Pancreas (tissue), 10 donors: ENCODE data around the gene ETFA. TPM values are rescaled to one million over a fixed set of nuclear protein-coding genes. Genes with fewer than 3 reads are reported as not detected.

Source experiments
- ATAC-seq, 4 donors: fragments of 200-7000 bp; cut with Tn5 transposase; one replicate each; pipeline versions ENCODE4 v1.8.0 to v1.9.1; 2020; ENCODE audit warnings: mild to moderate bottlenecking in 4 of 4, moderate library complexity in 4 of 4
- DNase-seq, 6 donors: peaks; one replicate each; pipeline ENCODE4 v3.0.0-alpha.2; 2020
- FAIRE-seq: peaks from 2 replicates; lab custom pipeline; 2012; peaks lifted over from hg19 to GRCh38; lab: Jason Lieb, UNC
- H3K27ac ChIP-seq, 4 donors: fragments of 200-600 bp; sonication (generic); 1 replicate in 3 of 4; 2 replicates in 1 of 4; pipeline versions ENCODE4 v1.5.0 to v1.8.0; 2020
- H3K27me3 ChIP-seq, 4 donors: fragments of 200-600 bp; one replicate each; pipeline ENCODE4 v1.8.0; 2021
- H3K36me3 ChIP-seq, 3 donors: fragments of 200-600 bp; sonication (generic) in 1 of 3; one replicate each; pipeline versions ENCODE4 v1.5.0 to v1.8.0; 2020 to 2021
- H3K4me1 ChIP-seq, 3 donors: fragments of 200-600 bp; one replicate each; pipeline ENCODE4 v1.8.0; 2021
- H3K4me3 ChIP-seq, 4 donors: fragments of 200-600 bp; sonication (generic) in 2 of 4; one replicate each; pipeline versions ENCODE4 v1.5.0 to v1.8.0; 2020 to 2021
- H3K9me3 ChIP-seq, 4 donors: fragments of 200-600 bp; one replicate each; pipeline ENCODE4 v1.8.0; 2021
- CTCF ChIP-seq, 4 donors: fragments of 200-600 bp; sonication (generic) in 3 of 4; IDR thresholded peaks; one replicate each; pipeline versions ENCODE4 v1.5.0 to v1.8.0; 2021; ENCODE audit warnings: antibody characterized with exemption in 4 of 4
- WGBS, 2 donors: extraction: QIAGEN DNeasy Blood & Tissue Kit; methylation state at CpG; one replicate each; pipeline ENCODE4 v1.1.7; 2013; 5-methylcytosine and 5-hydroxymethylcytosine counted together
- intact Hi-C, 3 donors: fragments of 100-400 bp; cut with DNase I; formaldehyde crosslinking; loops; one replicate each; pipeline versions ENCODE4 v1.11.1 to v1.14.2; 2022
- polyA plus RNA-seq, 2 donors: library from polyadenylated mRNA; stranded (reverse); fragments of 200-250 nt; gene quantifications; one replicate each; pipeline ENCODE4 v1.2.3, GENCODE V29; 2013
- total RNA-seq, 6 donors: library from RNA; stranded (reverse); fragmentation: NEBNext Ultra II Directional in 4 of 6; extraction: Animal tissue kit (Norgen Biotek cat#: 25700) in 4 of 6; gene quantifications; one replicate each; pipeline versions ENCODE4 v1.2.1 to v1.2.4, GENCODE V29; 2021 to 2023
- donor health status: healthy with polysubstance abuse.
- donor health status: DM: no; HTN: no; CAD: no; lungs with moderate emphysema.
- donor health status: DM: no; HTN: no; CAD: no.
- donor health status: control.
- donor health status: control.
- donor health status: Bipolar disorder and iron deficiency.
- donor health status: DM: yes; HTN: yes; CAD: no.
- donor health status: DM: no; HTN: no; CAD: no.
- donor health status: DM: no; HTN: no; CAD: no.
- donor health status: DM: yes; HTN: yes; CAD: no.

The ETFA gene
- total and polyA plus RNA-seq, 8 donors = 27.5 to 51.2 (median 42.3) TPM

- ATAC-seq (no peak), DNase-seq (no peak), FAIRE-seq (no peak)
- WGBS, 2 donors = 91 to 92% methylated on average over 15 of the region's 15 CpGs
- H3K4me1 ChIP-seq = no peaks in the 10 kb centered on the region
- H3K9me3 ChIP-seq = no peaks in the 10 kb centered on the region
- intact Hi-C loops = no loop called here
- TF ChIP-seq CTCF (IDR thresholded peaks at IDR 0.05) = no peak
- H3K27ac ChIP-seq = no peak overlapping the region
- no peaks in the 10 kb centered on the region for H3K36me3 ChIP-seq
- no peaks in the 10 kb centered on the region for H3K27me3 ChIP-seq
- H3K4me3 ChIP-seq = no peak overlapping the region
These were observed 134.7 kb downstream of the ETFA start for GRCh38 chr15:76176487-76177085.

- FAIRE-seq (no peak), DNase-seq (no peak), ATAC-seq (no peak)
- Histone ChIP-seq H3K36me3 (no peaks in the 10 kb centered on the region), H3K27ac (no peak overlapping the region), H3K4me1 (no peaks in the 10 kb centered on the region), H3K9me3 (no peaks in the 10 kb centered on the region), H3K4me3 (no peak overlapping the region), H3K27me3 (no peaks in the 10 kb centered on the region)
- no peak for TF ChIP-seq CTCF (IDR thresholded peaks at IDR 0.05)
- WGBS, 2 donors = 94 to 96% methylated on average over 10 of the region's 10 CpGs
- intact Hi-C loops = no loop called here
These were observed 135.2 kb downstream of the ETFA start for GRCh38 chr15:76176059-76176458.

GRCh38 chr15:76175442-76175841 is 135.8 kb downstream of the ETFA start:
- intact Hi-C loops = no loop called here
- no peaks in the 10 kb centered on the region for H3K9me3 ChIP-seq
- H3K4me1 ChIP-seq = no peaks in the 10 kb centered on the region
- TF ChIP-seq CTCF (IDR thresholded peaks at IDR 0.05) = no peak
- no peak overlapping the region for H3K27ac ChIP-seq
- DNase-seq = no peak
- H3K27me3 ChIP-seq = no peaks in the 10 kb centered on the region
- no peak overlapping the region for H3K4me3 ChIP-seq
- no peak for FAIRE-seq
- no peaks in the 10 kb centered on the region for H3K36me3 ChIP-seq
- WGBS, 2 donors = 86 to 87% methylated on average over 8 of the region's 8 CpGs
- ATAC-seq = no peak

DNA sequence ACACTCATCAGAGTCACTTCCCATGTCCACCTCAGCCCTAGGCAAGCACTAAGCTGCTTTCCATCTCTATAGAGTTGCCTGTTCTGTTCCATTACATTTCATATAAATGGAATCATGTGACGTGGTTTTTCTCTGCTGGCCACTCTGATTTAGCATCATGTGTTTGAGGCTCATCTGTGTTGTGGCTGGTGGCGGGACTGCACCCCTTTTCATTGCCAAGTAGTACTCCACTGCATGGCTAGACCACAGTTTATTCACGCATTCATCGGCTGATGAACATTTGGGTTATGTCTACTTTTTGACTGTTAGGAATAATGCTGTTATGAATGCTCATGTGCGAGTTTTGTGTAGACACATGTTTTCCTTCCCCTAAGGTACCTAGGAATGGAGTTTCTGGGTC is 136.6 kb downstream of the ETFA start:
- no peak overlapping the region for H3K4me3 ChIP-seq
- TF ChIP-seq CTCF (IDR thresholded peaks at IDR 0.05) = no peak
- no peaks in the 10 kb centered on the region for H3K4me1 ChIP-seq
- ATAC-seq (no peak), DNase-seq (no peak), FAIRE-seq (no peak)
- H3K27ac ChIP-seq = no peak overlapping the region
- intact Hi-C loops = no loop called here
- H3K9me3 ChIP-seq = no peaks in the 10 kb centered on the region
- 94 to 96% methylated on average over 5 of the region's 5 CpGs for WGBS, 2 donors
- no peaks in the 10 kb centered on the region for H3K27me3 ChIP-seq
- H3K36me3 ChIP-seq = no peaks in the 10 kb centered on the region

GRCh38 chr15:76173317-76173834 is 137.9 kb downstream of the ETFA start:
- TF ChIP-seq CTCF (IDR thresholded peaks at IDR 0.05) = no peak
- Histone ChIP-seq H3K36me3 (no peaks in the 10 kb centered on the region), H3K4me3 (no peak overlapping the region), H3K27ac (no peak overlapping the region), H3K27me3 (no peaks in the 10 kb centered on the region), H3K9me3 (no peaks in the 10 kb centered on the region), H3K4me1 (no peaks in the 10 kb centered on the region)
- 95 to 97% methylated on average over 8 of the region's 8 CpGs for WGBS, 2 donors
- ATAC-seq = no peak
- FAIRE-seq = no peak
- intact Hi-C loops = no loop called here
- DNase-seq = no peak
